Measurements from ENCODE around the gene ZMYND15.
A peak's percentile ranks its signal among the peaks of the same experiment; 100 is the strongest.

Gene ZMYND15

GRCh38 chr17:4719684-4720221, 19.9 kb upstream of the ZMYND15 start:
- Mint-ChIP-seq H3K9me3 (no peaks in the 10 kb centered on the region), H3K4me1 (peaks cover 44% of the 10 kb centered on the region), H3K27me3 (no peaks in the 10 kb centered on the region), H3K27ac (ENCODE audit: low read depth) (no peak overlapping the region), H3K36me3 (ENCODE audit: insufficient read depth) (peaks cover 55% of the 10 kb centered on the region), H3K4me3 (no peak overlapping the region)
- DNase-seq (ENCODE audit: low spot score in 2 of 2) (no peak), ATAC-seq (replicated peaks; ENCODE audit: extremely low read depth, poor library complexity, severe bottlenecking) (no peak)

GRCh38 chr17:4720787-4721186, 18.8 kb upstream of the ZMYND15 start:
- Mint-ChIP-seq H3K27ac (ENCODE audit: low read depth) (no peak overlapping the region), H3K4me1 (peaks cover 37% of the 10 kb centered on the region), H3K27me3 (no peaks in the 10 kb centered on the region), H3K36me3 (ENCODE audit: insufficient read depth) (peaks cover 50% of the 10 kb centered on the region), H3K9me3 (no peaks in the 10 kb centered on the region), H3K4me3 (no peak overlapping the region)
- DNase-seq (ENCODE audit: low spot score in 2 of 2) (no peak), ATAC-seq (replicated peaks; ENCODE audit: extremely low read depth, poor library complexity, severe bottlenecking) (no peak)

GRCh38 chr17:4721203-4722135, 18.2 kb upstream of the ZMYND15 start:
- no peaks in the 10 kb centered on the region for H3K27me3 Mint-ChIP-seq
- peaks cover 47% of the 10 kb centered on the region for H3K36me3 Mint-ChIP-seq (ENCODE audit: insufficient read depth)
- H3K4me3 Mint-ChIP-seq, result no peak overlapping the region
- no peaks in the 10 kb centered on the region for H3K9me3 Mint-ChIP-seq
- ATAC-seq (replicated peaks; ENCODE audit: extremely low read depth, poor library complexity, severe bottlenecking) (peak; percentile 64), DNase-seq (ENCODE audit: low spot score in 2 of 2) (peak in 1 of 2 donors; percentile 23)
- H3K27ac Mint-ChIP-seq (ENCODE audit: low read depth), result peak overlapping the region; percentile 88
- peaks cover 35% of the 10 kb centered on the region for H3K4me1 Mint-ChIP-seq

GRCh38 chr17:4722678-4723240, 16.9 kb upstream of the ZMYND15 start:
- Mint-ChIP-seq H3K36me3 (ENCODE audit: insufficient read depth) (peaks cover 39% of the 10 kb centered on the region), H3K4me3 (no peak overlapping the region), H3K9me3 (no peaks in the 10 kb centered on the region), H3K4me1 (peaks cover 26% of the 10 kb centered on the region), H3K27ac (ENCODE audit: low read depth) (no peak overlapping the region), H3K27me3 (no peaks in the 10 kb centered on the region)
- ATAC-seq (replicated peaks; ENCODE audit: extremely low read depth, poor library complexity, severe bottlenecking), result no peak
- no peak for DNase-seq (ENCODE audit: low spot score in 2 of 2)

- no peak overlapping the region for H3K4me3 Mint-ChIP-seq
- no peak for DNase-seq (ENCODE audit: low spot score in 2 of 2)
- H3K9me3 Mint-ChIP-seq, result no peaks in the 10 kb centered on the region
- no peak overlapping the region for H3K27ac Mint-ChIP-seq (ENCODE audit: low read depth)
- no peaks in the 10 kb centered on the region for H3K27me3 Mint-ChIP-seq
- H3K4me1 Mint-ChIP-seq, result peaks cover 21% of the 10 kb centered on the region
- no peak for ATAC-seq (replicated peaks; ENCODE audit: extremely low read depth, poor library complexity, severe bottlenecking)
- H3K36me3 Mint-ChIP-seq (ENCODE audit: insufficient read depth), result peaks cover 21% of the 10 kb centered on the region
Measured at GRCh38 chr17:4724650-4725049, 15.0 kb upstream of the ZMYND15 start.

GRCh38 chr17:4725646-4726310, 13.9 kb upstream of the ZMYND15 start:
- ATAC-seq (replicated peaks; ENCODE audit: extremely low read depth, poor library complexity, severe bottlenecking), result no peak

GRCh38 chr17:4728124-4728523, 11.5 kb upstream of the ZMYND15 start:
- Mint-ChIP-seq H3K27ac (ENCODE audit: low read depth) (no peak overlapping the region), H3K36me3 (ENCODE audit: insufficient read depth) (peaks cover 10% of the 10 kb centered on the region), H3K4me1 (peaks cover 20% of the 10 kb centered on the region), H3K4me3 (no peak overlapping the region), H3K9me3 (no peaks in the 10 kb centered on the region), H3K27me3 (no peaks in the 10 kb centered on the region)
- ATAC-seq (replicated peaks; ENCODE audit: extremely low read depth, poor library complexity, severe bottlenecking), result no peak
- no peak for DNase-seq (ENCODE audit: low spot score in 2 of 2)

More at GRCh38 chr17:4725646-4726310, 13.9 kb upstream of the ZMYND15 start:
- DNase-seq (ENCODE audit: low spot score in 2 of 2), result no peak
- H3K27ac Mint-ChIP-seq (ENCODE audit: low read depth), result no peak overlapping the region
- H3K4me1 Mint-ChIP-seq, result peaks cover 25% of the 10 kb centered on the region
- no peak overlapping the region for H3K4me3 Mint-ChIP-seq
- no peaks in the 10 kb centered on the region for H3K27me3 Mint-ChIP-seq
- H3K9me3 Mint-ChIP-seq, result no peaks in the 10 kb centered on the region
- H3K36me3 Mint-ChIP-seq (ENCODE audit: insufficient read depth), result peaks cover 15% of the 10 kb centered on the region

GRCh38 chr17:4733073-4733531, 6.5 kb upstream of the ZMYND15 start:
- H3K4me1 Mint-ChIP-seq, result peaks cover 18% of the 10 kb centered on the region
- DNase-seq (ENCODE audit: low spot score in 2 of 2), result no peak
- H3K36me3 Mint-ChIP-seq (ENCODE audit: insufficient read depth), result peaks cover 12% of the 10 kb centered on the region
- no peak overlapping the region for H3K27ac Mint-ChIP-seq (ENCODE audit: low read depth)
- no peaks in the 10 kb centered on the region for H3K27me3 Mint-ChIP-seq
- ATAC-seq (replicated peaks; ENCODE audit: extremely low read depth, poor library complexity, severe bottlenecking), result no peak
- no peaks in the 10 kb centered on the region for H3K9me3 Mint-ChIP-seq
- H3K4me3 Mint-ChIP-seq, result peak overlapping the region; percentile 7

GRCh38 chr17:4734857-4735475, 4.7 kb upstream of the ZMYND15 start:
- peaks cover 14% of the 10 kb centered on the region for H3K36me3 Mint-ChIP-seq (ENCODE audit: insufficient read depth)

GRCh38 chr17:4735876-4736651, 3.6 kb upstream of the ZMYND15 start:
- peak overlapping the region; percentile 33 for H3K27ac Mint-ChIP-seq (ENCODE audit: low read depth)
- DNase-seq (ENCODE audit: low spot score in 2 of 2) (no peak), ATAC-seq (replicated peaks; ENCODE audit: extremely low read depth, poor library complexity, severe bottlenecking) (no peak)
- H3K36me3 Mint-ChIP-seq (ENCODE audit: insufficient read depth), result peaks cover 12% of the 10 kb centered on the region
- peaks cover 30% of the 10 kb centered on the region for H3K4me1 Mint-ChIP-seq
- peaks cover 13% of the 10 kb centered on the region for H3K27me3 Mint-ChIP-seq
- no peak overlapping the region for H3K4me3 Mint-ChIP-seq
- H3K9me3 Mint-ChIP-seq, result no peaks in the 10 kb centered on the region

More at GRCh38 chr17:4734857-4735475, 4.7 kb upstream of the ZMYND15 start:
- Mint-ChIP-seq H3K4me1 (peaks cover 32% of the 10 kb centered on the region), H3K9me3 (no peaks in the 10 kb centered on the region), H3K27me3 (peaks cover 2% of the 10 kb centered on the region), H3K27ac (ENCODE audit: low read depth) (no peak overlapping the region), H3K4me3 (no peak overlapping the region)
- DNase-seq (ENCODE audit: low spot score in 2 of 2) (no peak), ATAC-seq (replicated peaks; ENCODE audit: extremely low read depth, poor library complexity, severe bottlenecking) (no peak)

GRCh38 chr17:4738136-4739121, 1.2 kb upstream of the ZMYND15 start:
- H3K4me1 Mint-ChIP-seq, result peaks cover 23% of the 10 kb centered on the region
- H3K36me3 Mint-ChIP-seq (ENCODE audit: insufficient read depth), result peaks cover 8% of the 10 kb centered on the region
- peak; percentile 45 for ATAC-seq (replicated peaks; ENCODE audit: extremely low read depth, poor library complexity, severe bottlenecking)

More at GRCh38 chr17:4738136-4739121, 1.2 kb upstream of the ZMYND15 start:
- Mint-ChIP-seq H3K9me3 (no peaks in the 10 kb centered on the region), H3K27me3 (peaks cover 37% of the 10 kb centered on the region), H3K4me3 (peak overlapping the region; percentile 78), H3K27ac (ENCODE audit: low read depth) (peak overlapping the region; percentile 84)
- no peak for DNase-seq (ENCODE audit: low spot score in 2 of 2)
